ENCODE results near the gene SKI. TPM values are rescaled to one million over a fixed set of nuclear protein-coding genes. Genes with fewer than 3 reads are reported as not detected.
A peak's percentile ranks its signal among the peaks of the same experiment; 100 is the strongest.

The SKI gene
- total RNA-seq, 6 donors from 2014 or later = 57.3 to 108 (median 96.9) TPM

- Histone ChIP-seq H3K9me3 (no peaks in the 10 kb centered on the region), H3K4me1 (no peaks in the 10 kb centered on the region), H3K36me3 (no peaks in the 10 kb centered on the region), H3K4me3 (no peak overlapping the region), H3K27me3 (no peaks in the 10 kb centered on the region), H3K27ac (no peak overlapping the region)
- ATAC-seq (ENCODE audit: low FRiP score in 2 of 2) (no peak), DNase-seq (peak in 1 of 2 donors; percentile 67)
- TF ChIP-seq POLR2A (IDR thresholded peaks at IDR 0.05) (no peak), EP300 (IDR thresholded peaks at IDR 0.05) (no peak), CTCF (IDR thresholded peaks at IDR 0.05) (no peak), POLR2AphosphoS5 (IDR thresholded peaks at IDR 0.05) (no peak)
- 87 to 90% methylated on average over 30 to 37 of the region's 59 CpGs for WGBS, 2 donors
These were observed 120.5 kb downstream of the SKI start for GRCh38 chr1:2348346-2349325.

GRCh38 chr1:2349806-2350205, 121.7 kb downstream of the SKI start:
- 87 to 88% methylated on average over 9 of the region's 9 CpGs for WGBS, 2 donors
- no peaks in the 10 kb centered on the region for H3K36me3 ChIP-seq
- H3K4me1 ChIP-seq = no peaks in the 10 kb centered on the region
- H3K27me3 ChIP-seq = no peaks in the 10 kb centered on the region
- no peaks in the 10 kb centered on the region for H3K9me3 ChIP-seq
- no peak for TF ChIP-seq POLR2AphosphoS5 (IDR thresholded peaks at IDR 0.05)
- no peak for TF ChIP-seq EP300 (IDR thresholded peaks at IDR 0.05)
- no peak for TF ChIP-seq POLR2A (IDR thresholded peaks at IDR 0.05)
- no peak for TF ChIP-seq CTCF (IDR thresholded peaks at IDR 0.05)
- H3K4me3 ChIP-seq = no peak overlapping the region
- DNase-seq (no peak), ATAC-seq (ENCODE audit: low FRiP score in 2 of 2) (no peak)
- H3K27ac ChIP-seq = no peak overlapping the region

- no peak for ATAC-seq (ENCODE audit: low FRiP score in 2 of 2)
- no peak overlapping the region for H3K27ac ChIP-seq
- peak in 1 of 2 donors; percentile 56 for DNase-seq
- no peaks in the 10 kb centered on the region for H3K36me3 ChIP-seq
- TF ChIP-seq POLR2AphosphoS5 (IDR thresholded peaks at IDR 0.05) = no peak
- no peaks in the 10 kb centered on the region for H3K4me1 ChIP-seq
- WGBS, 2 donors = 79 to 91% methylated on average over 9 of the region's 10 CpGs
- no peaks in the 10 kb centered on the region for H3K27me3 ChIP-seq
- no peak overlapping the region for H3K4me3 ChIP-seq
- no peaks in the 10 kb centered on the region for H3K9me3 ChIP-seq
These were observed 122.4 kb downstream of the SKI start for GRCh38 chr1:2350501-2350900.

- 84% methylated on average over 11 to 30 of the region's 31 CpGs for WGBS, 2 donors
- Histone ChIP-seq H3K4me3 (no peak overlapping the region), H3K36me3 (no peaks in the 10 kb centered on the region), H3K9me3 (no peaks in the 10 kb centered on the region), H3K27me3 (no peaks in the 10 kb centered on the region), H3K4me1 (no peaks in the 10 kb centered on the region), H3K27ac (no peak overlapping the region)
- TF ChIP-seq EP300 (IDR thresholded peaks at IDR 0.05) = no peak
- no peak for TF ChIP-seq CTCF (IDR thresholded peaks at IDR 0.05)
- TF ChIP-seq POLR2A (IDR thresholded peaks at IDR 0.05) = no peak
- no peak for TF ChIP-seq POLR2AphosphoS5 (IDR thresholded peaks at IDR 0.05)
- ATAC-seq (ENCODE audit: low FRiP score in 2 of 2) = no peak
- peak in 1 of 2 donors; percentile 72 for DNase-seq
These were observed 123.0 kb downstream of the SKI start for GRCh38 chr1:2350911-2351655.

- 91 to 92% methylated on average over 8 of the region's 8 CpGs for whole genome bisulfite sequencing, 2 donors
These were observed 123.6 kb downstream of the SKI start for GRCh38 chr1:2351723-2352122.

More at GRCh38 chr1:2351723-2352122, 123.6 kb downstream of the SKI start:
- no peak for TF ChIP-seq POLR2A (IDR thresholded peaks at IDR 0.05)
- TF ChIP-seq EP300 (IDR thresholded peaks at IDR 0.05) = no peak
- TF ChIP-seq CTCF (IDR thresholded peaks at IDR 0.05) = no peak
- TF ChIP-seq POLR2AphosphoS5 (IDR thresholded peaks at IDR 0.05) = no peak
- Histone ChIP-seq H3K4me3 (no peak overlapping the region), H3K36me3 (no peaks in the 10 kb centered on the region), H3K27ac (no peak overlapping the region), H3K4me1 (no peaks in the 10 kb centered on the region), H3K9me3 (no peaks in the 10 kb centered on the region), H3K27me3 (no peaks in the 10 kb centered on the region)
- no peak for DNase-seq
- no peak for ATAC-seq (ENCODE audit: low FRiP score in 2 of 2)

Measured in upper lobe of left lung (tissue), 6 donors.